Natural killer cell (primary cell): Measurements from ENCODE around the gene OLFM1. TPM values are rescaled to one million over a fixed set of nuclear protein-coding genes. Genes with fewer than 3 reads are reported as not detected.
A peak's percentile ranks its signal among the peaks of the same experiment; 100 is the strongest.

Experiments
- ATAC-seq, 3 donors: fragments of 150-1000 bp in 2 of 3; fragments of 200-7000 bp in 1 of 3; cut with Tn5 transposase; 1 replicate in 1 of 3; 2 replicates in 2 of 3; pipeline ENCODE4 v1.10.0; 2021; ENCODE audit warnings: mild to moderate bottlenecking in 2 of 3, moderate library complexity in 2 of 3
- DNase-seq, 2 donors: peaks; one replicate each; pipeline versions ENCODE4 v3.0.0 to v3.0.0-alpha.2; 2013 to 2021; ENCODE audit warnings: mixed read lengths in 1 of 2
- H3K27ac ChIP-seq: one replicate; pipeline ENCODE4 v1.5.1; 2013; ENCODE audit warnings: mild to moderate bottlenecking, low read length
- H3K27me3 ChIP-seq: one replicate; pipeline ENCODE4 v1.6.1; 2013; ENCODE audit warnings: low read length; ENCODE audit not compliant: control insufficient read depth, insufficient read depth
- H3K36me3 ChIP-seq: one replicate; pipeline ENCODE4 v1.6.1; 2013; ENCODE audit warnings: low read length; ENCODE audit not compliant: control insufficient read depth, insufficient read depth
- H3K4me1 ChIP-seq: one replicate; pipeline ENCODE4 v1.6.1; 2013; ENCODE audit warnings: low read length; ENCODE audit not compliant: control insufficient read depth, insufficient read depth
- H3K4me3 ChIP-seq: one replicate; pipeline ENCODE4 v1.5.1; 2013; ENCODE audit warnings: low read length
- H3K9me3 ChIP-seq: one replicate; pipeline ENCODE4 v1.6.1; 2013; ENCODE audit warnings: low read length; ENCODE audit not compliant: control insufficient read depth, insufficient read depth
- H3K27ac Mint-ChIP-seq, 2 donors: one replicate each; pipeline ENCODE4 v1.8.0; 2022; ENCODE audit warnings: mild to moderate bottlenecking in 2 of 2, mixed read lengths in 2 of 2, moderate library complexity in 1 of 2
- H3K27me3 Mint-ChIP-seq, 2 donors: one replicate each; pipeline ENCODE4 v1.8.0; 2022; ENCODE audit warnings: low read depth in 2 of 2, mixed read lengths in 2 of 2
- H3K36me3 Mint-ChIP-seq: one replicate; pipeline ENCODE4 v1.8.0; 2022; ENCODE audit warnings: mixed read lengths
- H3K4me1 Mint-ChIP-seq, 2 donors: one replicate each; pipeline ENCODE4 v1.8.0; 2022; ENCODE audit warnings: mixed read lengths in 2 of 2
- H3K4me3 Mint-ChIP-seq: one replicate; pipeline ENCODE4 v1.8.0; 2022; ENCODE audit warnings: mild to moderate bottlenecking, moderate library complexity, mixed read lengths
- H3K9me3 Mint-ChIP-seq, 2 donors: one replicate each; pipeline ENCODE4 v1.8.0; 2022; ENCODE audit warnings: mixed read lengths in 2 of 2
- CTCF ChIP-seq: fragments of 200-600 bp; IDR thresholded peaks from one replicate; pipeline ENCODE4 v1.8.0; 2022; ENCODE audit warnings: antibody characterized with exemption
- WGBS: methylation state at CpG from one replicate; pipeline ENCODE4 v1.1.7; 2013; ENCODE audit warnings: missing lambda C conversion rate; ENCODE audit not compliant: insufficient coverage; 5-methylcytosine and 5-hydroxymethylcytosine counted together
- intact Hi-C: fragments of 100-400 bp; cut with micrococcal nuclease; formaldehyde crosslinking; loops from one replicate; pipeline ENCODE4 v1.14.2; 2022
- total RNA-seq, 4 donors: library from RNA; stranded (reverse); fragments of 120-200 nt in 1 of 4; gene quantifications; one replicate each; pipeline versions ENCODE4 v1.2.3 to v1.2.4, GENCODE V29; 2013 to 2022

Gene OLFM1
- total RNA-seq, 3 donors from 2014 or later (not counting 1 experiment from before 2014, with no cell fraction given) = 0.18 TPM; not detected in 2

- ATAC-seq (no peak), DNase-seq (no peak)
- H3K27me3 ChIP-seq = peaks cover 14% of the 10 kb centered on the region
- no peak overlapping the region for H3K27ac Mint-ChIP-seq
- H3K36me3 Mint-ChIP-seq = no peaks in the 10 kb centered on the region
- no peaks in the 10 kb centered on the region for H3K4me1 ChIP-seq
- H3K9me3 ChIP-seq = no peaks in the 10 kb centered on the region
- no peak overlapping the region for H3K4me3 Mint-ChIP-seq
- H3K27me3 Mint-ChIP-seq = peaks cover 10 to 31% of the 10 kb centered on the region in 2 donors
- H3K4me3 ChIP-seq = no peak overlapping the region
- H3K4me1 Mint-ChIP-seq = peaks cover 6% of the 10 kb centered on the region in 2 donors
- no peaks in the 10 kb centered on the region for H3K36me3 ChIP-seq
- intact Hi-C loops = loop anchor here (10.0 kb wide), 1 partner anchor 254 kb away; no protein-coding TSS in a partner anchor
- H3K27ac ChIP-seq = no peak overlapping the region
- WGBS = 60% methylated on average over 5 of the region's 5 CpGs
- TF ChIP-seq CTCF = no peak
- peaks cover 0 to 4% of the 10 kb centered on the region in 2 donors for H3K9me3 Mint-ChIP-seq
Observed at GRCh38 chr9:135090547-135090946, 3.1 kb downstream of the OLFM1 start.

GRCh38 chr9:135091545-135091944 lies 4.1 kb downstream of the OLFM1 start:
- Histone ChIP-seq H3K27ac (no peak overlapping the region), H3K9me3 (no peaks in the 10 kb centered on the region), H3K27me3 (peaks cover 10% of the 10 kb centered on the region), H3K36me3 (no peaks in the 10 kb centered on the region), H3K4me1 (no peaks in the 10 kb centered on the region), H3K4me3 (no peak overlapping the region)
- TF ChIP-seq CTCF = no peak
- intact Hi-C loops = loop anchor here (10.0 kb wide), 1 partner anchor 253 kb away; no protein-coding TSS in a partner anchor
- peaks cover 0 to 4% of the 10 kb centered on the region in 2 donors for H3K9me3 Mint-ChIP-seq
- WGBS = 73% methylated on average over 1 of the region's 1 CpG
- no peak overlapping the region for H3K4me3 Mint-ChIP-seq
- no peaks in the 10 kb centered on the region for H3K36me3 Mint-ChIP-seq
- H3K27ac Mint-ChIP-seq = no peak overlapping the region
- no peaks in the 10 kb centered on the region for H3K4me1 Mint-ChIP-seq
- peaks cover 0 to 22% of the 10 kb centered on the region in 2 donors for H3K27me3 Mint-ChIP-seq
- ATAC-seq (peak in 1 of 3 donors; percentile 8), DNase-seq (no peak)

- Mint-ChIP-seq H3K9me3 (peaks cover 0 to 4% of the 10 kb centered on the region in 2 donors), H3K4me3 (no peak overlapping the region), H3K27me3 (peaks cover 6 to 24% of the 10 kb centered on the region in 2 donors), H3K4me1 (no peaks in the 10 kb centered on the region), H3K36me3 (no peaks in the 10 kb centered on the region), H3K27ac (no peak overlapping the region)
- TF ChIP-seq CTCF = no peak
- Histone ChIP-seq H3K4me1 (no peaks in the 10 kb centered on the region), H3K9me3 (no peaks in the 10 kb centered on the region), H3K27ac (no peak overlapping the region), H3K27me3 (peaks cover 8% of the 10 kb centered on the region), H3K4me3 (no peak overlapping the region), H3K36me3 (no peaks in the 10 kb centered on the region)
- WGBS = 67% methylated on average over 5 of the region's 5 CpGs
- intact Hi-C loops = loop anchor here (10.0 kb wide), 1 partner anchor 252 kb away; no protein-coding TSS in a partner anchor
- DNase-seq (no peak), ATAC-seq (no peak)
Observed at GRCh38 chr9:135093111-135093510, 5.6 kb downstream of the OLFM1 start.
